SU-DHL-6 (cell line): ENCODE data around the gene RIPOR2.

Experiments used
- H2AFZ ChIP-seq: fragments of 200-600 bp; sonication (generic); 2 replicates; pipeline ENCODE4 v1.6.1; 2014; ENCODE audit warnings: low read depth, mild to moderate bottlenecking, moderate library complexity, mixed read lengths, antibody characterized with exemption, low read length; ENCODE audit not compliant: severe bottlenecking
- H3F3A ChIP-seq: fragments of 200-600 bp; shearing (Covaris generic); 2 replicates; pipeline ENCODE4 v1.6.0; 2016; ENCODE audit warnings: antibody characterized with exemption, mild to moderate bottlenecking; ENCODE audit not compliant: insufficient read depth
- H3K27ac ChIP-seq: fragments of 200-600 bp; sonication (generic); 2 replicates; pipeline ENCODE4 v1.5.1; 2016; ENCODE audit warnings: low read depth, mild to moderate bottlenecking, low read length, moderate library complexity, mixed read lengths
- H3K27me3 ChIP-seq: fragments of 200-600 bp; sonication (generic), shearing (Covaris generic); 2 replicates; pipeline ENCODE4 v1.6.0; 2014; ENCODE audit warnings: mild to moderate bottlenecking, low read length
- H3K36me3 ChIP-seq: fragments of 200-600 bp; sonication (generic); 2 replicates; pipeline ENCODE4 v1.6.1; 2014; ENCODE audit warnings: mild to moderate bottlenecking, low read length, mixed read lengths
- H3K4me2 ChIP-seq: fragments of 300-600, 200-600 bp; shearing (Covaris generic), sonication (generic); 2 replicates; pipeline ENCODE4 v1.6.0; 2014; ENCODE audit warnings: low read length, low read depth, mild to moderate bottlenecking; ENCODE audit not compliant: poor library complexity, severe bottlenecking
- H3K4me3 ChIP-seq: fragments of 200-600 bp; sonication (generic); 2 replicates; pipeline ENCODE4 v1.5.1; 2014; ENCODE audit warnings: antibody characterized with exemption, low read length, mild to moderate bottlenecking, mixed read lengths; ENCODE audit not compliant: insufficient read depth, poor library complexity, severe bottlenecking
- H3K79me2 ChIP-seq: fragments of 200-600 bp; sonication (generic); 2 replicates; pipeline ENCODE4 v1.6.1; 2014; ENCODE audit warnings: mild to moderate bottlenecking, low read length, moderate library complexity; ENCODE audit not compliant: insufficient read depth
- H3K9ac ChIP-seq: fragments of 200-600 bp; sonication (generic); 2 replicates; pipeline ENCODE4 v1.7.0; 2014; ENCODE audit warnings: mild to moderate bottlenecking, low read length
- H3K9me2 ChIP-seq: fragments of 200-600 bp; sonication (generic); replicated peaks from 2 replicates; pipeline ENCODE4 v1.6.1; 2014; ENCODE audit warnings: low read length; ENCODE audit not compliant: insufficient read depth
- H3K9me3 ChIP-seq: fragments of 200-600 bp; sonication (generic); 2 replicates; pipeline ENCODE4 v1.6.1; 2014; ENCODE audit warnings: low read length, mixed read lengths; ENCODE audit not compliant: insufficient read depth
- H4K20me1 ChIP-seq: fragments of 200-600 bp; sonication (generic); 2 replicates; pipeline ENCODE4 v1.6.1; 2014; ENCODE audit warnings: low read depth, mild to moderate bottlenecking, antibody characterized with exemption, low read length, moderate library complexity, mixed read lengths
- EZH2phosphoT487 ChIP-seq: fragments of 200-600 bp; sonication (generic), shearing (Covaris generic); conservative IDR thresholded peaks from 2 replicates; pipeline ENCODE4 v1.6.1; 2018; ENCODE audit warnings: mild to moderate bottlenecking, antibody characterized with exemption, low read length, moderate library complexity, mixed read lengths
- TF ChIP-seq, protein P1 (sequence below): fragments of 200-600 bp; sonication (generic); IDR thresholded peaks from one replicate; pipeline ENCODE4 v1.5.1; 2017; ENCODE audit warnings: antibody characterized with exemption, mild to moderate bottlenecking, low read length, moderate library complexity; ENCODE audit not compliant: insufficient read depth, poor library complexity, severe bottlenecking

RIPOR2 gene

GRCh38 chr6:24876499-24877465 lies 59.0 kb downstream of the RIPOR2 start:
- no peaks in the 10 kb centered on the region for H3K9me3 ChIP-seq
- H3K4me3 ChIP-seq: no peak overlapping the region
- peak overlapping the region; percentile 11; the same call in 1 of the 2 replicates for H3K27ac ChIP-seq
- H2AFZ ChIP-seq: no peak overlapping the region
- no peaks in the 10 kb centered on the region for H4K20me1 ChIP-seq
- H3K9me2 ChIP-seq: no peaks in the 10 kb centered on the region
- no peak overlapping the region for H3K9ac ChIP-seq
- H3K36me3 ChIP-seq: peaks cover 82% of the 10 kb centered on the region
- peaks cover 27% of the 10 kb centered on the region for H3F3A ChIP-seq
- no peak for TF ChIP-seq EZH2phosphoT487
- no peaks in the 10 kb centered on the region for H3K27me3 ChIP-seq
- H3K4me2 ChIP-seq: no peak overlapping the region
- peaks cover 79% of the 10 kb centered on the region for H3K79me2 ChIP-seq

- Histone ChIP-seq H3K9me2 (no peaks in the 10 kb centered on the region), H3K4me3 (no peak overlapping the region), H4K20me1 (no peaks in the 10 kb centered on the region), H3K9ac (no peak overlapping the region), H3K4me2 (no peak overlapping the region), H3K36me3 (peaks cover 90% of the 10 kb centered on the region), H3K9me3 (no peaks in the 10 kb centered on the region), H3K79me2 (peaks cover 67% of the 10 kb centered on the region), H3K27ac (no peak overlapping the region), H2AFZ (no peak overlapping the region), H3F3A (peaks cover 18% of the 10 kb centered on the region; the same call in 1 of the 2 replicates), H3K27me3 (no peaks in the 10 kb centered on the region)
- TF ChIP-seq EZH2phosphoT487: no peak
- TF ChIP-seq, protein P1, sequence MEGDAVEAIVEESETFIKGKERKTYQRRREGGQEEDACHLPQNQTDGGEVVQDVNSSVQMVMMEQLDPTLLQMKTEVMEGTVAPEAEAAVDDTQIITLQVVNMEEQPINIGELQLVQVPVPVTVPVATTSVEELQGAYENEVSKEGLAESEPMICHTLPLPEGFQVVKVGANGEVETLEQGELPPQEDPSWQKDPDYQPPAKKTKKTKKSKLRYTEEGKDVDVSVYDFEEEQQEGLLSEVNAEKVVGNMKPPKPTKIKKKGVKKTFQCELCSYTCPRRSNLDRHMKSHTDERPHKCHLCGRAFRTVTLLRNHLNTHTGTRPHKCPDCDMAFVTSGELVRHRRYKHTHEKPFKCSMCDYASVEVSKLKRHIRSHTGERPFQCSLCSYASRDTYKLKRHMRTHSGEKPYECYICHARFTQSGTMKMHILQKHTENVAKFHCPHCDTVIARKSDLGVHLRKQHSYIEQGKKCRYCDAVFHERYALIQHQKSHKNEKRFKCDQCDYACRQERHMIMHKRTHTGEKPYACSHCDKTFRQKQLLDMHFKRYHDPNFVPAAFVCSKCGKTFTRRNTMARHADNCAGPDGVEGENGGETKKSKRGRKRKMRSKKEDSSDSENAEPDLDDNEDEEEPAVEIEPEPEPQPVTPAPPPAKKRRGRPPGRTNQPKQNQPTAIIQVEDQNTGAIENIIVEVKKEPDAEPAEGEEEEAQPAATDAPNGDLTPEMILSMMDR: no peak
These were observed 60.2 kb downstream of the RIPOR2 start for GRCh38 chr6:24875534-24875901.

GRCh38 chr6:24874776-24875533 lies 60.8 kb downstream of the RIPOR2 start:
- Histone ChIP-seq H3K9ac (no peak overlapping the region), H2AFZ (no peak overlapping the region), H3K27ac (no peak overlapping the region), H3K4me3 (no peak overlapping the region), H3K27me3 (no peaks in the 10 kb centered on the region), H3F3A (peaks cover 16% of the 10 kb centered on the region; the same call in 1 of the 2 replicates), H3K9me2 (no peaks in the 10 kb centered on the region), H4K20me1 (no peaks in the 10 kb centered on the region), H3K9me3 (no peaks in the 10 kb centered on the region), H3K36me3 (peaks cover 91% of the 10 kb centered on the region), H3K4me2 (no peak overlapping the region), H3K79me2 (peaks cover 61% of the 10 kb centered on the region)
- TF ChIP-seq EZH2phosphoT487: no peak
- TF ChIP-seq, protein P1: no peak
